HS-5 (cell line): ENCODE measurements around the gene FRAT2.

Experiments used
- DNase-seq: peaks from one replicate; pipeline ENCODE4 v3.0.0-alpha.2; 2012; ENCODE audit warnings: low read depth

Gene FRAT2

DNA sequence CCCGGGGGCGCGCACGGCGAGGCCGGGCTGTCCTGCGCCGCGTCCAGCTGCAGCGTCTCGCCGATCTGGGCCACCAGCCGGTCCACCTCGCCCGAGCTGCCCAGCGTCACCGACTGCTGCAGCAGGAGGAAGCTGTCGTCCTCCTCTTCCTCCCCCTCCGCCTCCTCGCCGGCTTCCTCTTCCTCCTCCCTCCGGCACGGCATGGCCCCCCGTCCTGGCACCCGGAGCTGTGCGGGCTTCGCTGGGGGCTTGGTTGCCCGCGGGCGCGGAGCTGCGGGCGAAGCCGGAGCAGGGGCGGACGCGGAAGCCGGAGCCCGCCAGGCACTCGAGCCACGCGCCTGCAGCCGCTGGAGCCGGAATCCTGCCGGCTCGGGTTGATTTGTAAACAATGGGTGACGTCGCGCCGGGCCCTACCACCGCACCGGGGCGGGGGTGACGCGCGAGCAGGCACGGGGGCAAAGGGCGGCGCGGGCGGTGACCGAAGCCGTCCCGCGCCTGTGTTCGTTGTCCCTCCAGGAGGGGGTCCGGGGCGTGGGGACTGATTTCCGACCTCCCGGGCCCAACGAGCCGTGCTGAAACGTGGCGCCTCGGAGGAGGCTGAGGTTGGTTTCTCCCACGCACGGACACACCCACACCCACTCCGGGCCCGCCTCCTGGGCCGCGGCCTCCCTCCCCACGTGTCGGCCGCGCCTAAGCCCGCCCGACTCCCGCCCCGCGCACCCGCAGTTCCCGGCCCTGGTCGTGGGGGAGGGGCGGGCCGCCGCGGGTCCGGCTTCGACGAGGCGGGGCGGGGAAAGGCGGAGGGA lies at the start of gene FRAT2:
Gene FRAT2, minus strand, starts transcription at position 360 of the 806 bp plus-strand sequence. Its CDS starts 157 bp downstream, at position 203.
- peak; percentile 61 for DNase-seq

DNA sequence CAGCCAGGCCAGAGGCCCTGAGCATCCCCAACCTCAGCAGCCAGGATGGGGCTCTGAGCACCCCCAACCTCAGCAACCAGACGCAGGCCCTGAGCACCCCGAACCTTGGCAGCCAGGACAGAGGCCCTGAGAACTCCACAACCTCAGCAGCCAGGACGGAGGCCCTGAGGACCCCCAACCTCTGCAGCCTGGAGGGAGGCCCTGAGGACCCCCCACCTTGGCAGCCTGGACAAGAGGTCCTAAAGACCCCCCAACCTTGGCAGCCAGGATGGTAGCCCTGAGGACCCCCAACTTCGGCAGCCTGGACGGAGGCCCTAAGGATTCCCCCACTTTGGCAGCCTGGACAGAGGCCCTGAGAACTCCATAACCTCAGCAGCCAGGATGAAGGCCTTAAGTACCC lies 49.6 kb upstream of the FRAT2 start:
- DNase-seq, result no peak

GRCh38 chr10:97383159-97383558 lies 48.6 kb upstream of the FRAT2 start:
- DNase-seq, result no peak

DNA sequence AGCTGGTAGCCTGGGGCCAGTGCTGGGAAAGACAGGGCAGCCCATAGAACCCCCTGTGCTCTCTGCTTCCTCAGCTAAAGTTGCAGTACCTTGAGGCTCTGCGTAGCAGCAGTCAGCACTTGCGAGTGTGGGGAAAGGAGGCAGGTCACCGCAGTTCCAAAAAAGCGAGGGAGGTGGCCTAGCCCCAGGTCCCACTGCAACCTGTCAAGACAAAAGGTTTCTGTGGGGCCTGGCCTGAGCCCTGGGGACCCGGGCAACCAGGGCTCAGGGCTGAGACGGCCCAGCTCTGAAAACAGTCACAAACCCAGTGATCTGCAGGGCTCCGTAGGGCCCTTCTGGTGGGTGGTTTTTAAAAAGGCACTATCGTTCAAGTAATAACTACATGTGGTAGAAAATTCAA lies 47.1 kb upstream of the FRAT2 start:
- no peak for DNase-seq

GRCh38 chr10:97380516-97380915 lies 46.0 kb upstream of the FRAT2 start:
- no peak for DNase-seq

DNA sequence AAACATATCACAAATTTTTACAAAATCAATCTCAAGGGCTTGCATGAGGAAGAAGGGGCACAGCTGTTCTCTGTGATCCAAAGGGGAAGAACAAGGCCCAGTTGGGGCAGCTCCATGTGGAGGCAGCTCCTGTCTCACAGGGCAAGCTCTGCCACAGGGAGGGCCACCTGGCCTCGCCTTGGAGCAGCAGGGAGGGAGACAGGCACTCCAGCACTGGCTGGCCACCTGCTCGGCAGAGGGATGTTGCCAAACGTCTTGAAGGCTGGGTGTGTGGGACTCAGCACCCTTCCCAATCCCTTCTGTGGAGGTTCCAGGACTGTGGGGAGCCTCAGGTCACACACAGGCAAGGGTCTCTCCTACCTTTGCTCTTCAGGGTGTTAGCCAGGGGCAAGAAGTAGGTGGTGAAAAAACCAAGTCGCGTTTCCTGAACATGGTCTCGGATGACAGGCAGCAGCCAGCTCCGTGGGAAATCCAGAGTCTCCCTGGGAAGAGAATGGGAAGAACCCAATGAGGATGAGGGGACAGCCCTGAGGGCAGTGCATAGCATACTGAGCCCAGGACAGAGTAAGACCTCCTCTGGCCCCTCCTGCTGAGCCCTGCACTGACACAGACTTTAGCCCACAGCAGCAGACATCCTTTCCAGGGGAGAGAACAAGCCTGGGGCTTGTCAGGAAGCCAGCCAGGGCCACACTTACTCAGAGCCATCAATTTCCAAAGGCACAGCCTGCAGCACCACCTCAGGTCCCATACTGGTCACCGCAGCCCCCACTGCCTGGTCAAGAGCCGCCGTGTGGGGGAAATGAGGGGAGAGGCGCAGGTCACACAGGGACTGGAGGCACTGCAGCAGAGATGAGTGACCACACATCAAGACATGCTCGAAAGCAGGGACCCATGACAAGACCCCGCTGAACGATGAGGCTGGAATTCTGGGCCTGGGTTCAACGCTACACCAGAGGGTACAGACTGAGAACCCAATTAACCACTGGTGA lies 44.7 kb upstream of the FRAT2 start:
- DNase-seq, result no peak

DNA sequence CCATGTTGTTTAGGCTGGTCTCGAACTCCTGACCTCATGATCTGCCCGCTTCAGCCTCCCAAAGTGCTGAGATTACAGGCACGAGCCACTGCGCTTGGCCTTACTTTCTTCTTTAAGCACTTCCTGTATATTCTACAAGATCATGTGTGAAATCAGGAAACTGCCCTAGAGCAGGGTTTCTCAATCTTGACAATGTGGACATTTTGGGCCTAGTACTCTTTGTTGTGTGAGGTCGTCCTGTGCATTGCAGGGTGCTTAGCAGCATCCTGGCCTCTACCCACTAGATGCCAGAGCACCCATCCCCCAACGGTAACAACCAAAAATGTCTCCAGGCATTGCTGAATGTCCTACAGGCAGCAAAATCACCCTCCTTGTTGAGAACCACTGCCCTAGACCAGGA lies 41.9 kb upstream of the FRAT2 start:
- DNase-seq, result no peak

DNA sequence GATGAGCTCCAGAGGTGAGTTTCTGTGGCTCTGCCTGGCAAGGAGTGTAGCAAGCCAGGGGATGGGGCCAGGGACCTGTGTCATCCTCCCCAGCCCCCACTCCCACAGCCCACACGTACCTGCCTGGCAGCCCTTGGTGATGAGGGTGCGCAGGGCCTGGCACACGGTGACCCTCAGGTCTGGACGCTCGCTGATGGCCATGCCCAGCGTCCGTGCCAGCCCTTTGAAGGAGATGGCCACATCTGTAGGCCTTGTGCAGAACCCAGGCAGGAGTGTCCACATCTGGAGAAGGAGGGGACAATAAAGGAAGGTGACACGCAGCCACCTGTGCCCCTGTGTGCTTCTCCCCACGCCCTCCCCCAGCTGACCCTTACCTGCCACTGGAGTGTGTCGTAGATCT lies 38.9 kb upstream of the FRAT2 start:
- no peak for DNase-seq

DNA sequence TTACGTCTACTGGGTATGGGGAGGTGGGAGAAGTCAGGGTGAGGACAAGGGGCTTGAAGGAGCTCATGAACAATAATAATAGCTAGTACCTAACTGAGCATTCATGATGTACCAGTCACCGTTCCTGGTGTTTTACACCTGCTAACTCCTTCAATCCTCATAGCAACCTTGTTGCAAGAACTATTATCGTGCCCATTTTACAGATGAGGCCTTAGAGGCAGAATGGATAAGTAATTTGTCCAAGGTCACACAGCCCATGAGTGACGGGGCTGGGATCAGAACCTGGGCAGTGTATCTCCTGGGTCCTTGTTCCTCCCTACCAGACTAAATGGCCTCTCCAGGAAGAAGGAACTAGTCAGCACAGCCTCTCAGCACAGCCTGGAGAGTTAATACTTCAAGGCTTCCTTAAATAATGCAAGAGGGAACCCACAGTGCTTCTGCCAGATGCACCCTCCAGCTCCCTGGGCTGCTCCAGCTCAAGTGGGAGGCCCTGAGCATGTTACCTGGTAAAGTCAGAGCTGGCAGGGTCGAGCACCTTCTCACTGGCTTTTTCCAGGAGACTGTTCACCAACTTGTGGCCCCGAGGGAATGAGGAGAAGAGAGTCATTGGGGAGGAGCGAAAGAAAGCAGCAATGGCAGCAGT lies 37.8 kb upstream of the FRAT2 start:
- DNase-seq, result no peak

- no peak for DNase-seq
Measured at GRCh38 chr10:97371696-97372095, 37.2 kb upstream of the FRAT2 start.

- DNase-seq, result no peak
Measured at GRCh38 chr10:97367126-97367649, 32.7 kb upstream of the FRAT2 start.

GRCh38 chr10:97366572-97366971 lies 32.0 kb upstream of the FRAT2 start:
- DNase-seq, result no peak

- DNase-seq, result no peak
Measured at GRCh38 chr10:97365761-97366351, 31.3 kb upstream of the FRAT2 start.

- no peak for DNase-seq
Measured at GRCh38 chr10:97363071-97363470, 28.5 kb upstream of the FRAT2 start.

DNA sequence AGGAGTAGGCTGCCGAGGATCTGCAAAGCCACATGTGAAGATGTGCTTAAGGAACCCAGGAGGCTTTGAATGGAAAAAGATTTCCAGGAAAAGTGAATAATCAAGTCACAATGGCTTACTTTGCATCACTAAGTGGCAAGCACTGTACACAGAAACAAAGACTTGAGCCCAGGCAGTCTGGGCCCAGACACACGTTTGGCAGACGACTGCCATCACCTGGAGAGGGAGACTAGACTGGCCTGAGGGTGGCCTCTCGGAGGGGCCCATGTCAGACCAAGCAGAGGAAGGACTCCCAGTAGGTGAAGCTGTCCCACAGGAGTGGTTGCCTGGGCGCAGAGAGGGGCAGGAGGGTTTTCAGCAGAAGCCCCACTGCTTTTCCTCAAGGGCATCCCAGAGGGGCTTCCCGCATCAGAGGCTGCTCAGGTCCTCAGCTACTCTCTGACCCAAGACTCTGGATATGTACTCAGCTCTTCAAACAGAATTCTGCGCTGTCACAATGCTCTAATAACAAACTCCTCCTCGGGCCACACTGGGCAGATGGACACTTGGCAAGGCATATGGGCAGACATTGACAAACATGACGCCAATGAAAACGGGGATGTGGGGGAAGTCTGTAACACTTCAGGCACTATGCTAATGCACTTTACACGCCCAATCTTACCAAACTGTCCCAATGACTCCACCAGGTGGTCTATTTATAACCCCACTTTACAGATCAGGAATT lies 27.9 kb upstream of the FRAT2 start:
- no peak for DNase-seq

DNA sequence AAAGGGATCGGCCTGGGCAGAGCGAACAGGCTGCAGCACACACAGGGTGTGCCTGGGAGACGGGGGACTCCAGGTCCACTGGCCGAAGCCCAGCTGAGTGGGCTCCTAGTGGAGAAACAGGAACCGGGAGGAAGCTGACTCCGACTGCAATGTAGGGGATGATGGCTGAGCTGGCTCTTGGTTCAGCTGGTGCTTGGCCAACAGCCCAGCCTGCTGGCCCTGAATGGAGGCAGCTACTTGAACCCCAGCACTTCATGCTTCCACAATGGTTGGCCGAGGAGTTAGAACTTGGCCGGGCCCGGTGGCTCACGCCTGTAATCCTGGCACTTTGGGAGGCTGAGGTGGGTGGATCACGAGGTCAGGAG lies 27.0 kb upstream of the FRAT2 start:
- no peak for DNase-seq

DNA sequence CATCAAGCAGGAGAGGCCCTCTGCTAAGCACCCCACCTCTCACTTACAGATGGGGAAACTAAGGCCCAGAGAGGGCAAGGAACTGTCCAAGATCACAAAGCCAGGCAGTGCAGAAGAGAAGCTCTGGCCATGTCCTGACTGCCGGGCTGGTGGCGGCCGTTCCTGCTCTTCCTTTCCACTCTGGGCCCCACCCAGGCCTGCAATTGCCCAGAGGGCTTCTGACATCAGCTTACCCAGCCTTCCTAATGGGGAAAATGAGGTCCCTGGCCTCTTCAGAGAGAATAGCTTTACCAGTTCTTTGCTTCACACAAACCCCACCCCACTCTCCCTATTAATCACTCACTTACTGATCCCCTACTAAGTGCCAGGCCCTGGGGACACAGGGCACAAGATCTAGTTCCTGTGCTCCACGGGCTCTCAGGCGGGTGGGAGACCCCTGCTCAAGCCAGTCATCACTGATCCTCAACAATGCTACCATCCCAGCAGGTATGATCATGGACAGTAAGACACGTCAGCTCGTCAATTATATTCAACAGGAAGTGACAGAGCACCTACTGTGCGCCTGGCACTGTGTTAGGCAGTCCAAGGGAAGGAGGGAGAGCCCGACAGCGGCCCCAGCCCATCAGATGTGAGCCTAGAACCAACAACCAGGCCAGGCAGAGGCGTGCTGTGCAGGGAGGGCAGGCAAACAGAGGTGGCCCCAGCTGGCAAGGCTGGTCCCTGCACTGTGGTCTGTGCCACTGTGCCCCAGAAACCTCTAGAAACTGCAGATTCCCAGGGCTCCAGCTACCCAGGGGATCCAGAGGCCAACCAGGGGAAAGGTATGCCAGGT lies 26.4 kb upstream of the FRAT2 start:
- no peak for DNase-seq

DNA sequence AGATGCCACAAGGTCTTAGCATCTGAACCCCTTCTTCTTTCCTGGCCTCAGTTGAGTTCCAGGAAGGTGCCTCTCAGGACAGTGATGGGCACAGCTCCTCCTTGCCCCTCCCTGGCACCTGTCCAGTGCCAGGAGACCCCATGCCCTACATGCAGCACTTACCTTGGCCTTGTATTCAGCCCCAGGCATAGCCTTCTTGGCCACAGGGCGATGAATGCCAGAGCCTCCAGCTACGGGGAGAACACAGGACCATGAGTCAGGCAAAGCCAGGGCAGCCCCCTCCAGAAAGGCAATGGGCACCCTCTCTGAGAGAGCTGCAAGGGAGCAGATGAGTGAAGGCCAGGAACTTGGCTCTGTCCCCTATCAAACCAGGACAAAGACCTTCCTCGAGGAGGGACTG lies 24.3 kb upstream of the FRAT2 start:
- no peak for DNase-seq

DNA sequence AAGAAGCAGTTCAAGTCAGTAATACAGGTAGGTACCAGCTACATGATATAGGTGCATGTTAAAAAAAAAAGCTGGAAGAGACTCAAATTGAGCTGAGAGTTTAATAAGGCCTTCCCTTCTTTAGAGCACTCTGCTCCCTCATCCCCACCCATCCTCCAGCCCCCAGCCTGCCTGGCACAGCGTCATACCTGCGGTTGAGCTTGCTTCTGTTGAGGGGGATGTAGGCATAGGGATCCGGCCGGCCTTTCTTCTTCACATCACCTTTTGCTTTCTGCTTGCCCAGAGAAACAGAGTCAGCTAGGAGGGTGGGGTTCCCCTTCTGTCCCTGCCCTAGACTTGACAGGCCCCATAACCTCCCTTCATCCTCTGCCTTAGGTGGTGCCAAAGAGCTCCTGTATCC lies 23.8 kb upstream of the FRAT2 start:
- DNase-seq, result no peak

DNA sequence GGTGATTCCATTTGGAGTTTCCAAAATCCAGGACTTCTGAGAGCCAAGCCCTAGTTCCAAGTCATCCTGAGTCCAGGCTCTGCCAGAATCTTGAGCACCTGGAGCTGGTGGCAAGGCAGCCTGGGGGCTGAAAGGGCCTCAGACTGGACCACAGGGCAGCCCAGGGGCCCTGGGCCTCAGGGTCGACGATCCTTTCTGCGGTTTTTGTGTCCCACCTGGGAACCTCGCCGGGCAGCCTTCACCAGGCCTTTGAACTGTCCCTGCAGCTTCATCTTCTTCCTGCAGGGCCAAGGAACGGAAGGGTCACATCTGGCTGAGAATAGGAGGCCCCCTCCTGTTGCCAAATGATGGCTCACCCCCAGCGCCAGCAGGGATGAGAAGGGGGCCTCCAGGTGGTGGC lies 22.4 kb upstream of the FRAT2 start:
- no peak for DNase-seq
